H9 (cell line): Measurements from ENCODE around the gene FOXO1. TPM values are rescaled to one million over a fixed set of nuclear protein-coding genes. Genes with fewer than 3 reads are reported as not detected.

Experiments
- DNase-seq: peaks from one replicate; pipeline ENCODE4 v3.0.0-alpha.2; 2017
- H2AFZ ChIP-seq: one replicate; pipeline ENCODE4 v1.6.1; 2013; ENCODE audit warnings: mild to moderate bottlenecking, low read length, control low read depth, moderate library complexity
- H2AK5ac ChIP-seq: 2 replicates; pipeline ENCODE4 v1.6.1; 2013; ENCODE audit warnings: low read length, control low read depth, mixed read lengths; ENCODE audit not compliant: insufficient read length
- H2BK120ac ChIP-seq: one replicate; pipeline ENCODE4 v1.6.1; 2013; ENCODE audit warnings: low read depth, mild to moderate bottlenecking, low read length, control low read depth, inconsistent platforms; ENCODE audit not compliant: poor library complexity, severe bottlenecking
- H2BK12ac ChIP-seq: 2 replicates; pipeline ENCODE4 v1.6.1; 2013; ENCODE audit warnings: low read length, control low read depth, mixed read lengths, low read depth; ENCODE audit not compliant: insufficient read length
- H2BK15ac ChIP-seq: 2 replicates; pipeline ENCODE4 v1.6.1; 2013; ENCODE audit warnings: low read depth, low read length, control low read depth
- H2BK20ac ChIP-seq: one replicate; pipeline ENCODE4 v1.6.1; 2013; ENCODE audit warnings: low read depth, mild to moderate bottlenecking, low read length, control low read depth, inconsistent platforms; ENCODE audit not compliant: poor library complexity, severe bottlenecking
- H2BK5ac ChIP-seq: 2 replicates; pipeline ENCODE4 v1.6.1; 2013; ENCODE audit warnings: low read length, control low read depth, mixed read lengths; ENCODE audit not compliant: insufficient read length
- H3K14ac ChIP-seq: 2 replicates; pipeline ENCODE4 v1.6.1; 2013; ENCODE audit warnings: low read length, control low read depth; ENCODE audit not compliant: insufficient read depth
- H3K18ac ChIP-seq: 2 replicates; pipeline ENCODE4 v1.6.1; 2013; ENCODE audit warnings: low read depth, mild to moderate bottlenecking, mixed read lengths, low read length, control low read depth; ENCODE audit not compliant: insufficient read length
- H3K23ac ChIP-seq: 2 replicates; pipeline ENCODE4 v1.6.1; 2013; ENCODE audit warnings: low read length, control low read depth, mixed read lengths, low read depth; ENCODE audit not compliant: insufficient read length
- H3K23me2 ChIP-seq: 2 replicates; pipeline ENCODE4 v1.6.1; 2013; ENCODE audit warnings: low read depth, mild to moderate bottlenecking, mixed read lengths, low read length, control low read depth; ENCODE audit not compliant: insufficient read length, poor library complexity, severe bottlenecking
- H3K27ac ChIP-seq: 2 replicates; pipeline ENCODE4 v1.5.1; 2013; ENCODE audit warnings: low read length, control low read depth, mixed read lengths, low read depth; ENCODE audit not compliant: insufficient read length
- H3K27me3 ChIP-seq: 2 replicates; pipeline ENCODE4 v1.6.1; 2013; ENCODE audit warnings: low read length, control low read depth, inconsistent platforms; ENCODE audit not compliant: insufficient read depth
- H3K4ac ChIP-seq: 2 replicates; pipeline ENCODE4 v1.6.1; 2013; ENCODE audit warnings: low read depth, mild to moderate bottlenecking, control low read depth, inconsistent platforms, low read length, moderate library complexity
- H3K4me1 ChIP-seq: 2 replicates; pipeline ENCODE4 v1.6.1; 2013; ENCODE audit warnings: low read length, control low read depth, inconsistent platforms; ENCODE audit not compliant: insufficient read depth
- H3K4me2 ChIP-seq: 2 replicates; pipeline ENCODE4 v1.6.1; 2013; ENCODE audit warnings: low read length, control low read depth, mixed read lengths; ENCODE audit not compliant: insufficient read length, insufficient read depth
- H3K56ac ChIP-seq: 2 replicates; pipeline ENCODE4 v1.6.1; 2013; ENCODE audit warnings: low read depth, mild to moderate bottlenecking, mixed read lengths, low read length, control low read depth; ENCODE audit not compliant: insufficient read length
- H3K79me1 ChIP-seq: 2 replicates; pipeline ENCODE4 v1.6.1; 2013; ENCODE audit warnings: low read depth, mild to moderate bottlenecking, moderate library complexity, low read length, control low read depth, inconsistent platforms; ENCODE audit not compliant: insufficient read depth, poor library complexity, severe bottlenecking
- H3K79me2 ChIP-seq: 2 replicates; pipeline ENCODE4 v1.6.1; 2013; ENCODE audit warnings: low read length, control low read depth, inconsistent platforms; ENCODE audit not compliant: insufficient read depth
- H3K9ac ChIP-seq: 2 replicates; pipeline ENCODE4 v1.6.1; 2013; ENCODE audit warnings: low read length, control low read depth, mixed read lengths; ENCODE audit not compliant: insufficient read length; ENCODE audit errors: extremely low read depth
- H3K9me3 ChIP-seq: one replicate; pipeline ENCODE4 v1.6.1; 2013; ENCODE audit warnings: low read depth, low read length, inconsistent platforms; ENCODE audit not compliant: control insufficient read depth
- H3T11ph ChIP-seq: one replicate; pipeline ENCODE4 v1.6.1; 2013; ENCODE audit warnings: mild to moderate bottlenecking, low read length, control low read depth, inconsistent platforms
- H4K20me1 ChIP-seq: one replicate; pipeline ENCODE4 v1.6.1; 2013; ENCODE audit not compliant: control insufficient read depth, insufficient read length, insufficient read depth
- H4K5ac ChIP-seq: 2 replicates; pipeline ENCODE4 v1.6.1; 2013; ENCODE audit warnings: low read depth, mild to moderate bottlenecking, mixed read lengths, low read length, control low read depth; ENCODE audit not compliant: insufficient read length
- H4K8ac ChIP-seq: replicated peaks from 2 replicates; pipeline ENCODE4 v1.6.1; 2013; ENCODE audit warnings: low read length, control low read depth, mixed read lengths, low read depth; ENCODE audit not compliant: insufficient read length
- H4K91ac ChIP-seq: 2 replicates; pipeline ENCODE4 v1.6.1; 2013; ENCODE audit warnings: low read depth, mild to moderate bottlenecking, moderate library complexity, mixed read lengths, low read length, control low read depth; ENCODE audit not compliant: insufficient read length
- H3K27ac Mint-ChIP-seq, 3 experiments: 2 replicates in 2 of 3; 3 replicates in 1 of 3; pipeline ENCODE4 v1.8.0; 2020 to 2021; ENCODE audit warnings: mixed read lengths in 3 of 3, mild to moderate bottlenecking in 1 of 3, moderate library complexity in 1 of 3
- H3K27me3 Mint-ChIP-seq: 2 replicates; pipeline ENCODE4 v1.8.0; 2021; ENCODE audit warnings: low read depth, mild to moderate bottlenecking, moderate library complexity, mixed read lengths
- H3K36me3 Mint-ChIP-seq, 3 experiments: 2 replicates in 2 of 3; 3 replicates in 1 of 3; pipeline ENCODE4 v1.8.0; 2020 to 2021; ENCODE audit warnings: low read depth in 3 of 3, mixed read lengths in 3 of 3; ENCODE audit not compliant: insufficient read depth in 1 of 3
- H3K4me1 Mint-ChIP-seq, 2 experiments: 2 replicates each; pipeline ENCODE4 v1.8.0; 2020; ENCODE audit warnings: mixed read lengths in 2 of 2
- H3K4me3 Mint-ChIP-seq, 2 experiments: 2 replicates in 1 of 2; 3 replicates in 1 of 2; pipeline ENCODE4 v1.8.0; 2020 to 2021; ENCODE audit warnings: mild to moderate bottlenecking in 2 of 2, mixed read lengths in 2 of 2, moderate library complexity in 1 of 2
- H3K9me3 Mint-ChIP-seq, 2 experiments: 2 replicates in 1 of 2; 3 replicates in 1 of 2; pipeline ENCODE4 v1.8.0; 2020; ENCODE audit warnings: mild to moderate bottlenecking in 2 of 2, mixed read lengths in 2 of 2, moderate library complexity in 1 of 2
- CTCF ChIP-seq: fragments of 200-600 bp; sonication (generic); conservative IDR thresholded peaks from 3 replicates; pipeline ENCODE4 v1.8.0; 2021; ENCODE audit warnings: antibody characterized with exemption, mild to moderate bottlenecking
- WGBS: extraction: QIAGEN DNeasy Blood & Tissue Kit; methylation state at CpG from one replicate; pipeline ENCODE4 v1.1.7; 2013; ENCODE audit warnings: missing lambda C conversion rate, low lambda C conversion rate, mixed read lengths; ENCODE audit not compliant: insufficient read length; ENCODE audit errors: extremely low coverage; 5-methylcytosine and 5-hydroxymethylcytosine counted together
- total RNA-seq: library from RNA; stranded (reverse); gene quantifications from 2 replicates; pipeline ENCODE4 v1.2.1, GENCODE V29; 2021

FOXO1 gene
- total RNA-seq, 1 experiment from 2014 or later, result 44.6 TPM

GRCh38 chr13:40520916-40521315 lies 145.5 kb downstream of the FOXO1 start:
- H3K79me2 ChIP-seq, result no peaks in the 10 kb centered on the region
- no peak overlapping the region for H2AK5ac ChIP-seq
- no peak overlapping the region for H3K4ac ChIP-seq
- Mint-ChIP-seq H3K4me1 (peaks cover 2 to 12% of the 10 kb centered on the region in 2 experiments; a peak in 3 of 4 replicates), H3K27me3 (no peaks in the 10 kb centered on the region), H3K4me3 (no peak overlapping the region), H3K36me3 (no peaks in the 10 kb centered on the region), H3K9me3 (no peaks in the 10 kb centered on the region), H3K27ac (no peak overlapping the region; a peak in 1 of 7 replicates)
- no peak overlapping the region for H2AFZ ChIP-seq
- H4K8ac ChIP-seq, result no peak overlapping the region
- no peak for TF ChIP-seq CTCF
- H3K79me1 ChIP-seq, result no peaks in the 10 kb centered on the region
- H4K20me1 ChIP-seq, result no peaks in the 10 kb centered on the region
- H3K23me2 ChIP-seq, result no peaks in the 10 kb centered on the region
- no peak for DNase-seq
- H2BK5ac ChIP-seq, result no peak overlapping the region
- no peak overlapping the region for H3K14ac ChIP-seq
- no peak overlapping the region for H2BK12ac ChIP-seq
- no peak overlapping the region for H3K18ac ChIP-seq
- WGBS, result no CpG with 5 or more reads among the region's 3 CpGs
- H3K27ac ChIP-seq, result no peak overlapping the region
- no peak overlapping the region for H3K56ac ChIP-seq
- no peak overlapping the region for H2BK20ac ChIP-seq
- H2BK120ac ChIP-seq, result no peak overlapping the region
- H4K91ac ChIP-seq, result no peak overlapping the region
- H3T11ph ChIP-seq, result no peak overlapping the region
- 0 out of 2 replicates have a peak, but pooled peaks cover 2% of the 10 kb centered on the region for H3K4me1 ChIP-seq
- H3K9ac ChIP-seq, result no peak overlapping the region
- H2BK15ac ChIP-seq, result no peak overlapping the region
- H3K23ac ChIP-seq, result no peak overlapping the region
- no peak overlapping the region for H4K5ac ChIP-seq
- no peaks in the 10 kb centered on the region for H3K27me3 ChIP-seq
- no peaks in the 10 kb centered on the region for H3K9me3 ChIP-seq
- no peak overlapping the region for H3K4me2 ChIP-seq
